Peyer's patch (tissue), 4 donors: ENCODE measurements around the gene GALNT2. TPM values are rescaled to one million over a fixed set of nuclear protein-coding genes. Genes with fewer than 3 reads are reported as not detected.

Experiments used
- DNase-seq, 3 donors: peaks; one replicate each; pipeline ENCODE4 v3.0.0-alpha.2; 2017 to 2019
- H3K27ac ChIP-seq, 4 donors: fragments of 200-600 bp; sonication (generic); one replicate each; pipeline ENCODE4 v1.5.1; 2016 to 2019
- H3K27me3 ChIP-seq, 2 donors: fragments of 200-600 bp; sonication (generic); one replicate each; pipeline ENCODE4 v1.5.1; 2019
- H3K36me3 ChIP-seq, 3 donors: fragments of 200-600 bp; sonication (generic); one replicate each; pipeline ENCODE4 v1.5.1; 2016 to 2019
- H3K4me1 ChIP-seq, 4 donors: fragments of 200-600 bp; sonication (generic); one replicate each; pipeline ENCODE4 v1.5.1; 2016 to 2019
- H3K4me3 ChIP-seq, 4 donors: fragments of 200-600 bp; sonication (generic); 1 replicate in 3 of 4; 2 replicates in 1 of 4; pipeline ENCODE4 v1.5.1; 2016 to 2019; ENCODE audit warnings: mild to moderate bottlenecking in 1 of 4
- H3K9me3 ChIP-seq, 4 donors: fragments of 200-600 bp; sonication (generic); one replicate each; pipeline ENCODE4 v1.5.1; 2016 to 2019; ENCODE audit warnings: mild to moderate bottlenecking in 1 of 4
- CTCF ChIP-seq, 6 experiments: fragments of 450-650 bp in 4 of 6; fragments of 200-600 bp in 2 of 6; sonication (generic) in 1 of 6; IDR thresholded peaks; one replicate each; pipeline ENCODE4 v1.5.1; 2017 to 2019; ENCODE audit warnings: antibody characterized with exemption in 6 of 6, mild to moderate bottlenecking in 3 of 6, moderate library complexity in 1 of 6
- POLR2A ChIP-seq, 2 donors: fragments of 450-650 bp; IDR thresholded peaks; one replicate each; pipeline ENCODE4 v1.5.1; 2017; ENCODE audit warnings: antibody characterized with exemption in 2 of 2, mild to moderate bottlenecking in 2 of 2, moderate library complexity in 2 of 2
- total RNA-seq, 4 donors: library from RNA; depleted of rRNA; stranded (reverse); fragments of >200 nt; gene quantifications; one replicate each; pipeline ENCODE4 v1.1.0, GENCODE V29; 2016

Gene GALNT2
- total RNA-seq, 4 donors from 2014 or later: 36.3 to 52.5 (median 43.6) TPM

GRCh38 chr1:230197644-230198567 lies 130.9 kb downstream of the GALNT2 start:
- DNase-seq: no peak
- no peaks in the 10 kb centered on the region for H3K4me1 ChIP-seq
- TF ChIP-seq CTCF (IDR thresholded peaks at IDR 0.05) (no peak), POLR2A (IDR thresholded peaks at IDR 0.05) (no peak)
- no peak overlapping the region for H3K4me3 ChIP-seq
- no peaks in the 10 kb centered on the region for H3K36me3 ChIP-seq
- no peaks in the 10 kb centered on the region for H3K27me3 ChIP-seq
- no peak overlapping the region for H3K27ac ChIP-seq
- H3K9me3 ChIP-seq: no peaks in the 10 kb centered on the region

GRCh38 chr1:230199034-230199433 lies 132.0 kb downstream of the GALNT2 start:
- Histone ChIP-seq H3K27ac (no peak overlapping the region), H3K4me1 (no peaks in the 10 kb centered on the region), H3K27me3 (no peaks in the 10 kb centered on the region), H3K9me3 (no peaks in the 10 kb centered on the region), H3K4me3 (no peak overlapping the region), H3K36me3 (peaks cover 0 to 8% (median 0%) of the 10 kb centered on the region in 3 donors)
- DNase-seq: no peak
- TF ChIP-seq CTCF (IDR thresholded peaks at IDR 0.05) (no peak), POLR2A (IDR thresholded peaks at IDR 0.05) (no peak)

- Histone ChIP-seq H3K27me3 (no peaks in the 10 kb centered on the region), H3K9me3 (no peaks in the 10 kb centered on the region), H3K4me1 (no peaks in the 10 kb centered on the region), H3K27ac (no peak overlapping the region), H3K4me3 (no peak overlapping the region), H3K36me3 (peaks cover 0 to 13% (median 0%) of the 10 kb centered on the region in 3 donors)
- TF ChIP-seq CTCF (IDR thresholded peaks at IDR 0.05) (no peak), POLR2A (IDR thresholded peaks at IDR 0.05) (no peak)
- DNase-seq: no peak
Measured at GRCh38 chr1:230199554-230199953, 132.5 kb downstream of the GALNT2 start.

- no peak overlapping the region for H3K4me3 ChIP-seq
- no peaks in the 10 kb centered on the region for H3K27me3 ChIP-seq
- no peak for DNase-seq
- H3K4me1 ChIP-seq: no peaks in the 10 kb centered on the region
- peaks cover 0 to 15% (median 0%) of the 10 kb centered on the region in 3 donors for H3K36me3 ChIP-seq
- H3K9me3 ChIP-seq: no peaks in the 10 kb centered on the region
- H3K27ac ChIP-seq: no peak overlapping the region
- TF ChIP-seq POLR2A (IDR thresholded peaks at IDR 0.05) (no peak), CTCF (IDR thresholded peaks at IDR 0.05) (no peak)
Measured at GRCh38 chr1:230200276-230200675, 133.2 kb downstream of the GALNT2 start.

- H3K9me3 ChIP-seq: no peaks in the 10 kb centered on the region
- no peaks in the 10 kb centered on the region for H3K27me3 ChIP-seq
- H3K27ac ChIP-seq: no peak overlapping the region
- TF ChIP-seq POLR2A (IDR thresholded peaks at IDR 0.05) (no peak), CTCF (IDR thresholded peaks at IDR 0.05) (no peak)
- peaks cover 0 to 5% (median 0%) of the 10 kb centered on the region in 4 donors for H3K4me1 ChIP-seq
- DNase-seq: no peak
- peaks cover 0 to 15% (median 0%) of the 10 kb centered on the region in 3 donors for H3K36me3 ChIP-seq
- H3K4me3 ChIP-seq: no peak overlapping the region
Measured at GRCh38 chr1:230201445-230201844, 134.4 kb downstream of the GALNT2 start.
